Measurements from ENCODE around the gene WWOX.

- TF ChIP-seq CTCF (IDR thresholded peaks at IDR 0.05) (no peak), EZH2 (IDR thresholded peaks at IDR 0.05; ENCODE audit: borderline replicate concordance, insufficient read depth, low read depth, low read length, poor library complexity, severe bottlenecking) (no peak)
These were observed 604.5 kb downstream of the WWOX start for GRCh38 chr16:78703936-78704335.
